GM12865 (cell line): ENCODE measurements around the gene CIC.
A peak's percentile ranks its signal among the peaks of the same experiment; 100 is the strongest.

ENCODE experiments used
- DNase-seq: peaks from one replicate; pipeline ENCODE4 v3.0.0; 2010; ENCODE audit warnings: low read depth
- H3K4me3 ChIP-seq: 2 replicates; pipeline ENCODE4 v1.5.1; 2011; ENCODE audit warnings: mild to moderate bottlenecking, low read depth, low read length, control low read depth
- TF ChIP-seq, protein P1 (sequence below): IDR thresholded peaks from 2 replicates; pipeline ENCODE4 v1.5.1; 2011; ENCODE audit warnings: low read length, control low read depth, low read depth, inconsistent platforms; ENCODE audit not compliant: insufficient read depth; ENCODE audit errors: missing control alignments

Gene CIC

GRCh38 chr19:42285541-42285941 lies 16.5 kb downstream of the CIC start:
- H3K4me3 ChIP-seq = peak overlapping the region; percentile 91
- TF ChIP-seq, protein P1, sequence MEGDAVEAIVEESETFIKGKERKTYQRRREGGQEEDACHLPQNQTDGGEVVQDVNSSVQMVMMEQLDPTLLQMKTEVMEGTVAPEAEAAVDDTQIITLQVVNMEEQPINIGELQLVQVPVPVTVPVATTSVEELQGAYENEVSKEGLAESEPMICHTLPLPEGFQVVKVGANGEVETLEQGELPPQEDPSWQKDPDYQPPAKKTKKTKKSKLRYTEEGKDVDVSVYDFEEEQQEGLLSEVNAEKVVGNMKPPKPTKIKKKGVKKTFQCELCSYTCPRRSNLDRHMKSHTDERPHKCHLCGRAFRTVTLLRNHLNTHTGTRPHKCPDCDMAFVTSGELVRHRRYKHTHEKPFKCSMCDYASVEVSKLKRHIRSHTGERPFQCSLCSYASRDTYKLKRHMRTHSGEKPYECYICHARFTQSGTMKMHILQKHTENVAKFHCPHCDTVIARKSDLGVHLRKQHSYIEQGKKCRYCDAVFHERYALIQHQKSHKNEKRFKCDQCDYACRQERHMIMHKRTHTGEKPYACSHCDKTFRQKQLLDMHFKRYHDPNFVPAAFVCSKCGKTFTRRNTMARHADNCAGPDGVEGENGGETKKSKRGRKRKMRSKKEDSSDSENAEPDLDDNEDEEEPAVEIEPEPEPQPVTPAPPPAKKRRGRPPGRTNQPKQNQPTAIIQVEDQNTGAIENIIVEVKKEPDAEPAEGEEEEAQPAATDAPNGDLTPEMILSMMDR = no peak
- DNase-seq = peak; percentile 38

- no peak for DNase-seq
- TF ChIP-seq, protein P1 = no peak
- H3K4me3 ChIP-seq = peak overlapping the region; percentile 91
Observed at GRCh38 chr19:42285988-42286348, 16.9 kb downstream of the CIC start.

GRCh38 chr19:42286349-42287016 lies 17.4 kb downstream of the CIC start:
- TF ChIP-seq, protein P1 = no peak
- H3K4me3 ChIP-seq = peak overlapping the region; percentile 91; the same call in 1 of the 2 replicates
- DNase-seq = no peak

- TF ChIP-seq, protein P1 = no peak
- DNase-seq = no peak
- H3K4me3 ChIP-seq = no peak overlapping the region
Observed at GRCh38 chr19:42287017-42287826, 18.2 kb downstream of the CIC start.

DNA sequence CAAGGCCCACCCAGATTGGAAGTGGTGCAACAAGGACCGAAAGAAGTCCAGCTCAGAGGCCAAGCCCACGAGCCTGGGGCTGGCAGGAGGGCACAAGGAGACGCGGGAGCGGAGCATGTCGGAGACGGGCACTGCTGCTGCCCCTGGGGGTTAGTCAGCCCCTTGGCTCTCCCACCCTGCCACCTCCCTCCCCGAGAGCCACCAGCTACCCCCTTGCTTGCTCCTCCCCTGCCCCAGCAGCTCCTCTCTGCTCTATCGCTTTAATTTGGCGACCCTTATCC lies 18.7 kb downstream of the CIC start:
- DNase-seq = no peak
- TF ChIP-seq, protein P1 = no peak
- H3K4me3 ChIP-seq = no peak overlapping the region

DNA sequence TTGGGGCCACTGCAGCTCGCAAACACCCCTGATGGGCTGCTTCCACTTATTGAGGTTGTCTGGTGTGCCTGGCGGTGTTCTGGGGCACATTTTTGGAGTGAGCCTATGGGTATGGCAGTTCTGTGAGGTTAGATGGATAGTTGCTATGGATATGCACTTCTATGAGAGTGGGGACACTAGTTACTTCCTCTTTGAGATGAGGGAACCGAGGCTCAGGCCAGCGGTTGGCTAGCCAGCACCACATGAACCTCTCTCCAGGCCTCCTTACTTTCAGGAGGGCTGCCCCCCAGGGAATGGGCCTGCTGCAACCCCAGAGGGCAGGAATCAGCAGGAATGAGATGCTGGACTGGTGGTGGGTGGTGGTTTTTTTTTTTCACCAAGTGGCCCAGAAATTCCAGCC lies 19.3 kb downstream of the CIC start:
- no peak for DNase-seq
- no peak overlapping the region for H3K4me3 ChIP-seq
- TF ChIP-seq, protein P1 = no peak
